Activated CD8-positive, alpha-beta T cell treated with anti-CD3 and anti-CD28 coated beads for 36 hours (primary cell): Measurements from ENCODE around the gene RAB3GAP1. TPM values are rescaled to one million over a fixed set of nuclear protein-coding genes. Genes with fewer than 3 reads are reported as not detected.

Experiments used
- ATAC-seq: fragments of 200-7000 bp; cut with Tn5 transposase; one replicate; pipeline ENCODE4 v1.10.0; 2021; ENCODE audit warnings: mild to moderate bottlenecking, moderate library complexity
- CTCF ChIA-PET: fragments of 350-600 bp; sonication (Branson Sonifier 250); formaldehyde crosslinking; loops from one replicate; lab custom pipeline; 2021; ENCODE audit warnings: antibody characterized with exemption; lab: Charles Lee
- POLR2A ChIA-PET: fragments of 350-600 bp; sonication (Branson Sonifier 250); formaldehyde crosslinking; loops from one replicate; lab custom pipeline; 2021; ENCODE audit warnings: antibody characterized with exemption; lab: Charles Lee
- DNase-seq: peaks from one replicate; pipeline ENCODE4 v3.0.0-alpha.2; 2020
- H3K27ac Mint-ChIP-seq: one replicate; pipeline ENCODE4 v1.8.0; 2021; ENCODE audit warnings: mild to moderate bottlenecking, mixed read lengths
- H3K27me3 Mint-ChIP-seq: one replicate; pipeline ENCODE4 v1.8.0; 2021; ENCODE audit warnings: mixed read lengths
- H3K36me3 Mint-ChIP-seq: one replicate; pipeline ENCODE4 v1.8.0; 2021; ENCODE audit warnings: low read depth, mixed read lengths
- H3K4me1 Mint-ChIP-seq: one replicate; pipeline ENCODE4 v1.8.0; 2021; ENCODE audit warnings: low read depth, mixed read lengths
- H3K4me3 Mint-ChIP-seq: one replicate; pipeline ENCODE4 v1.8.0; 2021; ENCODE audit warnings: mild to moderate bottlenecking, moderate library complexity, mixed read lengths
- H3K9me3 Mint-ChIP-seq: one replicate; pipeline ENCODE4 v1.8.0; 2021; ENCODE audit warnings: mixed read lengths
- CTCF ChIP-seq: fragments of 200-600 bp; IDR thresholded peaks from one replicate; pipeline ENCODE4 v1.8.0; 2022; ENCODE audit warnings: antibody characterized with exemption, mild to moderate bottlenecking
- intact Hi-C: fragments of 100-400 bp; cut with micrococcal nuclease; formaldehyde crosslinking; loops from one replicate; pipeline ENCODE4 v1.10.0; 2022
- total RNA-seq, 2 experiments: library from RNA; stranded (reverse); gene quantifications; one replicate each; pipeline ENCODE4 v1.2.3, GENCODE V29; 2021

Gene RAB3GAP1
- total RNA-seq, 2 experiments from 2014 or later, result 24.7 to 25.6 TPM

- ATAC-seq, result no peak
- no peak for TF ChIP-seq CTCF
- no peak for DNase-seq
- ChIA-PET POLR2A (no interaction called here), CTCF (interaction anchor here (1.5 kb wide), 1 partner anchor 10 kb away, joined by 5 read pairs; no protein-coding TSS in a partner anchor)
- H3K27me3 Mint-ChIP-seq, result no peaks in the 10 kb centered on the region
- no peak overlapping the region for H3K27ac Mint-ChIP-seq
- intact Hi-C loops, result no loop called here
- H3K4me3 Mint-ChIP-seq, result no peak overlapping the region
- peaks cover 25% of the 10 kb centered on the region for H3K36me3 Mint-ChIP-seq
- H3K9me3 Mint-ChIP-seq, result no peaks in the 10 kb centered on the region
- peaks cover 17% of the 10 kb centered on the region for H3K4me1 Mint-ChIP-seq
These were observed 111.8 kb downstream of the RAB3GAP1 start for GRCh38 chr2:135163901-135164300.

- ATAC-seq, result no peak
- no peak for DNase-seq
- Mint-ChIP-seq H3K27ac (no peak overlapping the region), H3K36me3 (peaks cover 30% of the 10 kb centered on the region), H3K4me1 (peaks cover 20% of the 10 kb centered on the region), H3K9me3 (no peaks in the 10 kb centered on the region), H3K4me3 (no peak overlapping the region), H3K27me3 (no peaks in the 10 kb centered on the region)
- POLR2A ChIA-PET, result no interaction called here
- CTCF ChIA-PET, result no interaction called here
- intact Hi-C loops, result no loop called here
- TF ChIP-seq CTCF, result no peak
These were observed 112.3 kb downstream of the RAB3GAP1 start for GRCh38 chr2:135164431-135164830.

GRCh38 chr2:135167273-135167672, 115.2 kb downstream of the RAB3GAP1 start:
- no peak for DNase-seq
- POLR2A ChIA-PET, result no interaction called here
- intact Hi-C loops, result no loop called here
- CTCF ChIA-PET, result interaction anchor here (0.6 kb wide), 1 partner anchor 211 kb away, joined by 3 read pairs; no protein-coding TSS in a partner anchor
- Mint-ChIP-seq H3K9me3 (no peaks in the 10 kb centered on the region), H3K27me3 (no peaks in the 10 kb centered on the region), H3K4me3 (no peak overlapping the region), H3K36me3 (peaks cover 47% of the 10 kb centered on the region), H3K27ac (no peak overlapping the region), H3K4me1 (peaks cover 29% of the 10 kb centered on the region)
- ATAC-seq, result no peak
- no peak for TF ChIP-seq CTCF

GRCh38 chr2:135168204-135168856, 116.2 kb downstream of the RAB3GAP1 start:
- peaks cover 47% of the 10 kb centered on the region for H3K36me3 Mint-ChIP-seq
- H3K4me3 Mint-ChIP-seq, result no peak overlapping the region
- H3K9me3 Mint-ChIP-seq, result no peaks in the 10 kb centered on the region
- no peaks in the 10 kb centered on the region for H3K27me3 Mint-ChIP-seq
- H3K27ac Mint-ChIP-seq, result no peak overlapping the region
- DNase-seq (no peak), ATAC-seq (no peak)
- intact Hi-C loops, result no loop called here
- CTCF ChIA-PET, result interaction anchor here (1.2 kb wide), 1 partner anchor 179 kb away, joined by 3 read pairs; no protein-coding TSS in a partner anchor
- POLR2A ChIA-PET, result no interaction called here
- peaks cover 19% of the 10 kb centered on the region for H3K4me1 Mint-ChIP-seq
- TF ChIP-seq CTCF, result no peak

GRCh38 chr2:135169900-135170753, 118.0 kb downstream of the RAB3GAP1 start:
- CTCF ChIA-PET, result no interaction called here
- Mint-ChIP-seq H3K36me3 (peaks cover 50% of the 10 kb centered on the region), H3K4me3 (peak overlapping the region; percentile 62), H3K4me1 (peaks cover 19% of the 10 kb centered on the region), H3K27ac (peak overlapping the region; percentile 89), H3K27me3 (no peaks in the 10 kb centered on the region), H3K9me3 (no peaks in the 10 kb centered on the region)
- POLR2A ChIA-PET, result no interaction called here
- ATAC-seq, result peak; percentile 49
- TF ChIP-seq CTCF, result no peak
- intact Hi-C loops, result no loop called here
- DNase-seq, result peak; percentile 18
